SK-N-SH (cell line): ENCODE results near the gene DCAF16. TPM values are rescaled to one million over a fixed set of nuclear protein-coding genes. Genes with fewer than 3 reads are reported as not detected.

Experiments
- CTCF ChIA-PET: fragments of 300-600, 350-600 bp; formaldehyde crosslinking; extraction: SDS; loops from one replicate; lab custom pipeline; 2021; lab: Yijun Ruan, JAX
- POLR2A ChIA-PET: fragments of 350-600 bp; sonication (Branson Sonifier 250); formaldehyde crosslinking; extraction: SDS; loops from one replicate; lab custom pipeline; 2020; ENCODE audit warnings: antibody characterized with exemption, inconsistent platforms; lab: Yijun Ruan, JAX
- DNase-seq: peaks from one replicate; pipeline ENCODE4 v3.0.0; 2012
- H2AFZ ChIP-seq: fragments of 200-600 bp; sonication (generic); 2 replicates; pipeline ENCODE4 v1.8.1; 2016; ENCODE audit warnings: antibody characterized with exemption, mild to moderate bottlenecking, low read depth
- H3F3A ChIP-seq: fragments of 200-600 bp; sonication (generic); replicated peaks from 2 replicates; pipeline ENCODE3; 2016; ENCODE audit warnings: antibody characterized with exemption, mild to moderate bottlenecking; ENCODE audit not compliant: insufficient read depth
- H3K27ac ChIP-seq, 2 experiments: fragments of 200-500 bp in 1 of 2; fragments of 200-600 bp in 1 of 2; sonication (Bioruptor generic) in 1 of 2; sonication (generic), shearing (Covaris generic) in 1 of 2; 2 replicates each; pipeline versions ENCODE4 v1.5.1 to v1.6.1; 2014 to 2016; ENCODE audit warnings: low read depth in 2 of 2, inconsistent platforms in 1 of 2, low read length in 1 of 2, mild to moderate bottlenecking in 1 of 2, mixed read lengths in 1 of 2
- H3K27me3 ChIP-seq: fragments of 200-600 bp; sonication (generic), shearing (Covaris generic); 2 replicates; pipeline ENCODE4 v1.6.1; 2016; ENCODE audit warnings: mixed run types; ENCODE audit not compliant: insufficient read depth
- H3K36me3 ChIP-seq, 2 experiments: fragments of 200-500 bp in 1 of 2; fragments of 200-600 bp in 1 of 2; sonication (Bioruptor generic) in 1 of 2; sonication (generic) in 1 of 2; replicated peaks in 1 of 2; 2 replicates each; pipeline versions ENCODE3 to v1.5.1; 2014 to 2016; ENCODE audit warnings: low read length in 1 of 2, mild to moderate bottlenecking in 1 of 2; ENCODE audit not compliant: insufficient read depth in 2 of 2, control insufficient read depth in 1 of 2
- H3K4me1 ChIP-seq, 2 experiments: fragments of 200-500 bp in 1 of 2; fragments of 200-600 bp in 1 of 2; sonication (Bioruptor generic) in 1 of 2; sonication (generic), shearing (Covaris generic) in 1 of 2; 2 replicates each; pipeline versions ENCODE4 v1.5.1 to v1.6.1; 2014 to 2016; ENCODE audit warnings: low read depth in 1 of 2, low read length in 1 of 2, mixed run types in 1 of 2; ENCODE audit not compliant: insufficient read depth in 2 of 2, control insufficient read depth in 1 of 2
- H3K4me2 ChIP-seq: fragments of 200-600 bp; sonication (generic), shearing (Covaris generic); 2 replicates; pipeline ENCODE4 v1.6.1; 2017; ENCODE audit warnings: mixed run types
- H3K4me3 ChIP-seq, 2 experiments: fragments of 200-500 bp in 1 of 2; fragments of 200-600 bp in 1 of 2; sonication (Bioruptor generic) in 1 of 2; sonication (generic), shearing (Covaris generic) in 1 of 2; 2 replicates each; pipeline versions ENCODE4 v1.5.1 to v1.8.1; 2014 to 2016; ENCODE audit warnings: low read depth in 2 of 2, inconsistent platforms in 1 of 2, low read length in 1 of 2, mild to moderate bottlenecking in 1 of 2, mixed read lengths in 1 of 2, moderate library complexity in 1 of 2
- H3K79me2 ChIP-seq: fragments of 200-600 bp; sonication (generic); 2 replicates; pipeline ENCODE4 v1.8.1; 2017; ENCODE audit warnings: mild to moderate bottlenecking; ENCODE audit not compliant: insufficient read depth
- H3K9ac ChIP-seq: fragments of 200-600 bp; sonication (generic); 2 replicates; pipeline ENCODE4 v1.6.1; 2017; ENCODE audit warnings: mixed run types
- H3K9me2 ChIP-seq: fragments of 200-600 bp; sonication (generic); 2 replicates; pipeline ENCODE4 v1.6.1; 2017; ENCODE audit warnings: mixed run types
- H3K9me3 ChIP-seq: fragments of 200-600 bp; sonication (generic); 2 replicates; pipeline ENCODE4 v1.6.1; 2017; ENCODE audit warnings: mixed run types, mild to moderate bottlenecking, moderate library complexity
- H4K20me1 ChIP-seq: fragments of 200-600 bp; sonication (generic); 2 replicates; pipeline ENCODE4 v1.6.1; 2017; ENCODE audit warnings: mild to moderate bottlenecking, mixed run types; ENCODE audit not compliant: insufficient read depth
- ELF1 ChIP-seq: IDR thresholded peaks from 2 replicates; pipeline ENCODE4 v1.4.0; 2012
- EZH2phosphoT487 ChIP-seq: fragments of 200-600 bp; sonication (generic); IDR thresholded peaks from 2 replicates; pipeline ENCODE4 v1.6.1; 2017; ENCODE audit warnings: low read depth, mixed run types, mild to moderate bottlenecking, antibody characterized with exemption, moderate library complexity, borderline replicate concordance
- FOSL2 ChIP-seq: IDR thresholded peaks from 2 replicates; pipeline ENCODE4 v1.4.0; 2012; ENCODE audit warnings: low read depth, mild to moderate bottlenecking, moderate library complexity, borderline replicate concordance
- FOXJ3 ChIP-seq: sonication (generic); formaldehyde crosslinking; IDR thresholded peaks from 2 replicates; pipeline ENCODE4 v1.5.1; 2020; ENCODE audit warnings: mild to moderate bottlenecking, missing genetic modification reagents
- GABPA ChIP-seq: IDR thresholded peaks from 2 replicates; pipeline ENCODE4 v1.4.0; 2012; ENCODE audit warnings: low read depth, mild to moderate bottlenecking
- MEF2A ChIP-seq: IDR thresholded peaks from 2 replicates; pipeline ENCODE4 v1.4.0; 2012; ENCODE audit warnings: low read depth, borderline replicate concordance
- MXI1 ChIP-seq: IDR thresholded peaks from 2 replicates; pipeline ENCODE4 v1.6.1; 2012; ENCODE audit warnings: mild to moderate bottlenecking, low read depth, low read length, improper control_type of control experiment
- RAD21 ChIP-seq: IDR thresholded peaks from 2 replicates; pipeline ENCODE4 v1.6.1; 2012; ENCODE audit warnings: mild to moderate bottlenecking, low read length
- RXRA ChIP-seq: IDR thresholded peaks from 2 replicates; pipeline ENCODE4 v1.4.0; 2012; ENCODE audit warnings: low read depth, mild to moderate bottlenecking, borderline replicate concordance
- SMC3 ChIP-seq: IDR thresholded peaks from 2 replicates; pipeline ENCODE4 v1.6.1; 2012; ENCODE audit warnings: low read depth, low read length, improper control_type of control experiment
- USF2 ChIP-seq: fragments of 150-350 bp; IDR thresholded peaks from 2 replicates; pipeline ENCODE4 v1.6.1; 2017; ENCODE audit warnings: antibody characterized with exemption, low read length, low read depth, borderline replicate concordance
- YY1 ChIP-seq: IDR thresholded peaks from 2 replicates; pipeline ENCODE4 v1.4.0; 2012; ENCODE audit warnings: low read depth, mild to moderate bottlenecking
- WGBS: methylation state at CpG from one replicate; pipeline ENCODE4 v1.1.6; 2017; ENCODE audit warnings: low lambda C conversion rate; 5-methylcytosine and 5-hydroxymethylcytosine counted together
- polyA plus RNA-seq, 3 experiments: library from polyadenylated mRNA; depleted of rRNA; stranded (reverse); fragments of >200 nt; gene quantifications; 2 replicates each; pipeline ENCODE4 v1.2.3, GENCODE V29; 2012
- TF ChIP-seq, protein P1 (sequence below): IDR thresholded peaks from 2 replicates; pipeline ENCODE4 v1.6.1; 2012; ENCODE audit warnings: mild to moderate bottlenecking, low read depth, low read length, moderate library complexity

Gene DCAF16
- polyA plus RNA-seq, 1 of the 3 experiments (the other 2 are of a cell fraction), result 23.5 TPM

DNA sequence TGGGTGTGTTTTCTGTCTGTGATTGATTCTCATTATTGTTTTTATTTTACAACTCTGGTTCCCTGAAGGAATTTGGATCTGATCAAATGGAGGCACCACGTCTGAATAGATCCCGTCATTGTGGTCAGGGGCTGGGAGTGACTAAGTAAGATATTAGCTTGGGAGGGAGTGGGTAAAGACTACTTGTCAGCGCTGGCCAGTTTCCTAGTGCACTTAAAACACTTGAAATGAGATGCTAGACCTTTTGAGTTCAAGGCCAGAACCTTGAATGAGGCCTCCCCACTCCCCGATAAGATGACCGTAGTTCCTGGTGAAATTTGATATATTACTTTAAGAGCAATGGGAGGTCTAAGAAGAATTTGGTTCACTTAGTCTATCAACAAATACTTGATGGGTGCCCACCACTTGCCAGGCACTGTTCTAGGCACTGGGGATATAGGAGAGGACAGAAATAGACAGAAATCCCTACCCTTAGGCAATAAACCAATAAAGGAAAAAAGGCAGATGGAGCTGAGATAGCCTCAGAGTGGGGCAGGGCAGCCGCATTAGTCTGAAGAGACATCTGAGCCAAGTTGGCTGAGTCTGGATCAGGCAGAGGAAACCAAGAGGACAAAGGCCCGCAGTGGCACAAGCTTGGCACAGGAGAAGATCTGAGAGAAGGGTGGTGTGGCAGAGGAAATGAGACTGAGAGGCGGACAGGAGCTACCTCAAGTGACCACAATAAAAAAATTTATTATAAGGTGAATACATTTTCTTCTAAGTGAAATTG, 41.0 kb downstream of the DCAF16 start:
- H3K4me1 ChIP-seq, result peaks cover 0 to 3% of the 10 kb centered on the region in 2 experiments; a peak in 1 of 4 replicates
- no peaks in the 10 kb centered on the region for H3F3A ChIP-seq
- CTCF ChIA-PET, result interaction anchor here (0.8 kb wide), 1 partner anchor 298 kb away, joined by 3 read pairs; no protein-coding TSS in a partner anchor
- TF ChIP-seq MXI1 (no peak), ELF1 (no peak), YY1 (no peak)
- no peak overlapping the region for H3K9ac ChIP-seq
- H3K4me3 ChIP-seq, result no peak overlapping the region
- no peaks in the 10 kb centered on the region for H3K27me3 ChIP-seq
- no peaks in the 10 kb centered on the region for H3K9me2 ChIP-seq
- POLR2A ChIA-PET, result no interaction called here
- no peaks in the 10 kb centered on the region for H4K20me1 ChIP-seq
- no peak overlapping the region for H2AFZ ChIP-seq
- H3K9me3 ChIP-seq, result no peaks in the 10 kb centered on the region
- H3K79me2 ChIP-seq, result no peaks in the 10 kb centered on the region
- no peak for DNase-seq
- H3K27ac ChIP-seq, result no peak overlapping the region
- no peaks in the 10 kb centered on the region for H3K36me3 ChIP-seq
- no peak overlapping the region for H3K4me2 ChIP-seq
- WGBS, result 80% methylated on average over 8 of the region's 8 CpGs

- Histone ChIP-seq H3K36me3 (no peaks in the 10 kb centered on the region), H3K27ac (no peak overlapping the region), H3K4me1 (peaks cover 0 to 3% of the 10 kb centered on the region in 2 experiments; a peak in 1 of 4 replicates), H3K79me2 (no peaks in the 10 kb centered on the region), H3K9me2 (no peaks in the 10 kb centered on the region), H3K9me3 (no peaks in the 10 kb centered on the region), H3K9ac (no peak overlapping the region), H2AFZ (no peak overlapping the region), H4K20me1 (no peaks in the 10 kb centered on the region), H3K27me3 (no peaks in the 10 kb centered on the region), H3F3A (no peaks in the 10 kb centered on the region), H3K4me3 (no peak overlapping the region), H3K4me2 (no peak overlapping the region)
- TF ChIP-seq RXRA (no peak), USF2 (no peak), GABPA (no peak), EZH2phosphoT487 (no peak), SMC3 (no peak), MEF2A (no peak), RAD21 (no peak), FOXJ3 (CRISPR knock-in tag) (no peak), FOSL2 (no peak)
- TF ChIP-seq, protein P1, sequence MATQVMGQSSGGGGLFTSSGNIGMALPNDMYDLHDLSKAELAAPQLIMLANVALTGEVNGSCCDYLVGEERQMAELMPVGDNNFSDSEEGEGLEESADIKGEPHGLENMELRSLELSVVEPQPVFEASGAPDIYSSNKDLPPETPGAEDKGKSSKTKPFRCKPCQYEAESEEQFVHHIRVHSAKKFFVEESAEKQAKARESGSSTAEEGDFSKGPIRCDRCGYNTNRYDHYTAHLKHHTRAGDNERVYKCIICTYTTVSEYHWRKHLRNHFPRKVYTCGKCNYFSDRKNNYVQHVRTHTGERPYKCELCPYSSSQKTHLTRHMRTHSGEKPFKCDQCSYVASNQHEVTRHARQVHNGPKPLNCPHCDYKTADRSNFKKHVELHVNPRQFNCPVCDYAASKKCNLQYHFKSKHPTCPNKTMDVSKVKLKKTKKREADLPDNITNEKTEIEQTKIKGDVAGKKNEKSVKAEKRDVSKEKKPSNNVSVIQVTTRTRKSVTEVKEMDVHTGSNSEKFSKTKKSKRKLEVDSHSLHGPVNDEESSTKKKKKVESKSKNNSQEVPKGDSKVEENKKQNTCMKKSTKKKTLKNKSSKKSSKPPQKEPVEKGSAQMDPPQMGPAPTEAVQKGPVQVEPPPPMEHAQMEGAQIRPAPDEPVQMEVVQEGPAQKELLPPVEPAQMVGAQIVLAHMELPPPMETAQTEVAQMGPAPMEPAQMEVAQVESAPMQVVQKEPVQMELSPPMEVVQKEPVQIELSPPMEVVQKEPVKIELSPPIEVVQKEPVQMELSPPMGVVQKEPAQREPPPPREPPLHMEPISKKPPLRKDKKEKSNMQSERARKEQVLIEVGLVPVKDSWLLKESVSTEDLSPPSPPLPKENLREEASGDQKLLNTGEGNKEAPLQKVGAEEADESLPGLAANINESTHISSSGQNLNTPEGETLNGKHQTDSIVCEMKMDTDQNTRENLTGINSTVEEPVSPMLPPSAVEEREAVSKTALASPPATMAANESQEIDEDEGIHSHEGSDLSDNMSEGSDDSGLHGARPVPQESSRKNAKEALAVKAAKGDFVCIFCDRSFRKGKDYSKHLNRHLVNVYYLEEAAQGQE, result no peak
- 30% methylated on average over 5 of the region's 33 CpGs for WGBS
- ChIA-PET POLR2A (no interaction called here), CTCF (no interaction called here)
- DNase-seq, result no peak
These were observed 43.6 kb downstream of the DCAF16 start for GRCh38 chr4:17766826-17767458.
